ENCODE data around the gene KLF7. TPM values are rescaled to one million over a fixed set of nuclear protein-coding genes. Genes with fewer than 3 reads are reported as not detected.

The KLF7 gene
- total and polyA plus RNA-seq, 2 donors (not counting 3 experiments of a cell fraction or from before 2014, with no cell fraction given) = 32.8 to 42.9 TPM

DNA sequence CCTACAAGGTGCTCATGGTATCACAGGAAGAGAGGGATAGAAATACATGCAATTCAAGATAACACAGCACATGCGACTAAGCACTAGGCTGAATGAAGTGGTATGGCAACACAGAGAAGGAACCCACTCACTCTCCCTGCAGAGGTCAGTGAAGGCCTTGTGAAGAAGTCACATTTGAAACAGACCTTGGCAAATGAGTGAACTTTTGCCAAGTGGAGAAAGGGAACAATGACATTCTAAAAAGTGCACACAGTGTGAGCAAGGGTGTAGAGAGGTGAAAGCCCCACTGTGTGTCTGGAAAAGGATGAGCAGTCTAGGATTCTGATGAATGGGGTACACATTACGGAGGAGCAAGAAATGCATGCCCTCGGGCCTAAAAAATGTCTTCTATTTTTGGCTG, 23.3 kb downstream of the KLF7 start:
- no TSS peak for BruUV-seq (replicated peaks)
- H3K27ac ChIP-seq (ENCODE audit: insufficient read depth, low read depth, low read length) = peak overlapping the region; percentile 88
- H3K9ac ChIP-seq (replicated peaks; ENCODE audit: extremely low read depth, insufficient read depth, low read length) = peak overlapping the region; percentile 78
- peaks cover 90% of the 10 kb centered on the region for H3K79me2 ChIP-seq (ENCODE audit: control insufficient read depth, insufficient read depth, low read length)
- intact Hi-C loops (cut with micrococcal nuclease) = no loop called here
- H3K27me3 ChIP-seq (ENCODE audit: control insufficient read depth in 2 of 2, insufficient read depth in 2 of 2, low read length in 2 of 2) = no peaks in the 10 kb centered on the region
- ChIA-PET POLR2A (interaction anchor here (2.5 to 3.5 kb wide), 2 partner anchors 9 to 23 kb away, joined by 9 to 22 read pairs; partner anchors contain the start of gene KLF7), CTCF (interaction anchor here (0.5 to 4.1 kb wide), 12 partner anchors 9 to 331 kb away, joined by 3 to 29 read pairs (median 6); partner anchors contain the start of gene KLF7)
- peaks cover 32% of the 10 kb centered on the region for H3K4me1 ChIP-seq (ENCODE audit: control insufficient read depth, extremely low read depth, insufficient read depth, low read length)
- dilution Hi-C loops (cut with MboI; ENCODE audit: extremely low pct_ligation_motif_present, low sequenced_read_pairs) = no loop called here
- H3K9me3 ChIP-seq (replicated peaks; ENCODE audit: control insufficient read depth, insufficient read depth, low read length) = no peaks in the 10 kb centered on the region
- no peaks in the 10 kb centered on the region for H4K20me1 ChIP-seq (replicated peaks; ENCODE audit: control insufficient read depth, extremely low read depth, insufficient read depth, low read length)
- FAIRE-seq (no peak), DNase-seq (ENCODE audit: low read depth, low spot score) (no peak)
- H3K36me3 ChIP-seq (ENCODE audit: control insufficient read depth in 2 of 2, extremely low read depth in 1 of 2, insufficient read depth in 2 of 2, low read length in 2 of 2) = peaks cover 0 to 2% of the 10 kb centered on the region in 2 experiments
- no peak overlapping the region for H3K4me3 ChIP-seq (replicated peaks in 1 of 3; ENCODE audit: insufficient read depth in 1 of 3, low read depth in 1 of 3, low read length in 3 of 3)
- H3K9me1 ChIP-seq (replicated peaks; ENCODE audit: control insufficient read depth, extremely low read depth, insufficient read depth, low read length) = no peaks in the 10 kb centered on the region
- H3K4me2 ChIP-seq (ENCODE audit: insufficient read depth, low read length) = peak overlapping the region; percentile 85
- no peak overlapping the region for H2AFZ ChIP-seq (ENCODE audit: low read depth, low read length)
- TF ChIP-seq GATA2 (IDR thresholded peaks at IDR 0.05; ENCODE audit: insufficient read depth, insufficient read length, low read depth, low read length) (no peak), POLR2A (IDR thresholded peaks at IDR 0.05; ENCODE audit: low read depth, low read length) (no peak), JUN (IDR thresholded peaks at IDR 0.05; ENCODE audit: borderline replicate concordance, insufficient read depth, insufficient read length, low read depth) (no peak), EZH2 (IDR thresholded peaks at IDR 0.05; ENCODE audit: borderline replicate concordance, low read depth, low read length, severe bottlenecking) (no peak), FOS (IDR thresholded peaks at IDR 0.05; ENCODE audit: borderline replicate concordance, insufficient read depth, low read length) (no peak), MYC (IDR thresholded peaks at IDR 0.05; ENCODE audit: low read depth, low read length) (no peak), POLR2AphosphoS5 (IDR thresholded peaks at IDR 0.05; ENCODE audit: insufficient read depth, low read depth, low read length) (no peak)
- TF ChIP-seq, protein P1, sequence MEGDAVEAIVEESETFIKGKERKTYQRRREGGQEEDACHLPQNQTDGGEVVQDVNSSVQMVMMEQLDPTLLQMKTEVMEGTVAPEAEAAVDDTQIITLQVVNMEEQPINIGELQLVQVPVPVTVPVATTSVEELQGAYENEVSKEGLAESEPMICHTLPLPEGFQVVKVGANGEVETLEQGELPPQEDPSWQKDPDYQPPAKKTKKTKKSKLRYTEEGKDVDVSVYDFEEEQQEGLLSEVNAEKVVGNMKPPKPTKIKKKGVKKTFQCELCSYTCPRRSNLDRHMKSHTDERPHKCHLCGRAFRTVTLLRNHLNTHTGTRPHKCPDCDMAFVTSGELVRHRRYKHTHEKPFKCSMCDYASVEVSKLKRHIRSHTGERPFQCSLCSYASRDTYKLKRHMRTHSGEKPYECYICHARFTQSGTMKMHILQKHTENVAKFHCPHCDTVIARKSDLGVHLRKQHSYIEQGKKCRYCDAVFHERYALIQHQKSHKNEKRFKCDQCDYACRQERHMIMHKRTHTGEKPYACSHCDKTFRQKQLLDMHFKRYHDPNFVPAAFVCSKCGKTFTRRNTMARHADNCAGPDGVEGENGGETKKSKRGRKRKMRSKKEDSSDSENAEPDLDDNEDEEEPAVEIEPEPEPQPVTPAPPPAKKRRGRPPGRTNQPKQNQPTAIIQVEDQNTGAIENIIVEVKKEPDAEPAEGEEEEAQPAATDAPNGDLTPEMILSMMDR (IDR thresholded peaks at IDR 0.05; ENCODE audit: extremely low read depth in 1 of 2, insufficient read depth in 1 of 2, low read depth in 1 of 2, low read length in 2 of 2) = no peak
- TF ChIP-seq, protein P2, sequence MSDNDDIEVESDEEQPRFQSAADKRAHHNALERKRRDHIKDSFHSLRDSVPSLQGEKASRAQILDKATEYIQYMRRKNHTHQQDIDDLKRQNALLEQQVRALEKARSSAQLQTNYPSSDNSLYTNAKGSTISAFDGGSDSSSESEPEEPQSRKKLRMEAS (IDR thresholded peaks at IDR 0.05; ENCODE audit: insufficient read depth, insufficient read length) = no peak
